T-helper 2 cell treated with Interferon-gamma antibody and Interleukin-4, amounts not matched to agents 100 ng/mL and 5 ng/mL, for 36 hours (primary cell): ENCODE measurements around the gene UNC5A. TPM values are rescaled to one million over a fixed set of nuclear protein-coding genes. Genes with fewer than 3 reads are reported as not detected.

Experiments used
- intact Hi-C: fragments of 100-400 bp; cut with micrococcal nuclease; formaldehyde crosslinking; loops from one replicate; pipeline ENCODE4 v1.15.1; 2023
- total RNA-seq: library from RNA; stranded (reverse); gene quantifications from 2 replicates; pipeline ENCODE4 v1.2.3, GENCODE V29; 2022

Gene UNC5A
- total RNA-seq, 1 donor from 2014 or later = not detected

DNA sequence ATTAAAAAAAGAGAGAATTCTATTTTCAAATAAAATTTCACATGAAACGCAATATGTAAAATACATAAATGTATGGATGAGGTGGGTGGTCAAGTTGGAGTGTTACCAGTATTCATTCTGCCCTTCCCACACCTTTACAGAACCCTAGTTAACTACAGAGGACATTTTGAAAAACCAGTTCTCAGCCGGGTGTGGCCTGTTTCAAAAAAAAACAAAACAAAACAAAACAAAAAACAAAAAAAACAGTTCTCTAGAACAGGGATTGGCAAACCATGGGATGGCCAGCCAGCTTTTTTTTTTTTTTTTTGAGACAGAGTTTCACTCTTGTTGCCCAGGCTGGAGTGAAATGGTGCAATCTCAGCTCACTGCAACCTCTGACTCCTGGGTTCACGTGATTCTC is 117.2 kb downstream of the UNC5A start:
- intact Hi-C loops = no loop called here

GRCh38 chr5:176929654-176930053 is 119.3 kb downstream of the UNC5A start:
- intact Hi-C loops = no loop called here

Other genes starting within 250 kb of the UNC5A start
- 2.1 and 2.4 TPM in 2 replicates for gene GPRIN1, start 200.4 kb upstream of the UNC5A start, total RNA-seq
- not detected in 2 replicates for gene SNCB, start 180.0 kb upstream of the UNC5A start, total RNA-seq
- not detected in 2 replicates for gene EIF4E1B, start 179.9 kb upstream of the UNC5A start, total RNA-seq
- gene TSPAN17, start 163.1 kb upstream of the UNC5A start, total RNA-seq = 39.8 and 42.8 TPM in 2 replicates
- gene HK3, start 88.8 kb downstream of the UNC5A start, total RNA-seq = 0.20 and 0.39 TPM in 2 replicates
- 45.4 and 49.7 TPM in 2 replicates for gene UIMC1, start 196.2 kb downstream of the UNC5A start, total RNA-seq
- 30.0 and 32.7 TPM in 2 replicates for gene ZNF346, start 212.1 kb downstream of the UNC5A start, total RNA-seq